Right renal pelvis (tissue), 4 donors: Measurements from ENCODE around the gene CACNA1B. TPM values are rescaled to one million over a fixed set of nuclear protein-coding genes. Genes with fewer than 3 reads are reported as not detected.
"Not testable (repeated sequence)": the region's sequence is repeated elsewhere in the genome, so short reads cannot be mapped to it uniquely, and the experiment has no call there.

Experiments used
- DNase-seq, 4 donors: peaks; one replicate each; pipeline ENCODE4 v3.0.0-alpha.2; 2013; ENCODE audit warnings: low read depth in 4 of 4, low spot score in 3 of 4, missing footprints in 1 of 4
- polyA plus RNA-seq, 4 donors: library from polyadenylated mRNA; unstranded; fragments of 120-200 nt; gene quantifications; one replicate each; pipeline ENCODE4 v1.2.1, GENCODE V29; 2013; ENCODE audit not compliant: insufficient read length in 4 of 4

The CACNA1B gene
- polyA plus RNA-seq, 4 donors = 0.12 to 0.39 (median 0.24) TPM

- DNase-seq = not testable (repeated sequence)
These were observed 7.0 kb downstream of the CACNA1B start for GRCh38 chr9:137884547-137884946.

GRCh38 chr9:137885121-137885520 is 7.5 kb downstream of the CACNA1B start:
- DNase-seq = not testable (repeated sequence)

- not testable (repeated sequence) for DNase-seq
These were observed 11.0 kb downstream of the CACNA1B start for GRCh38 chr9:137888621-137889020.

GRCh38 chr9:137889966-137890365 is 12.4 kb downstream of the CACNA1B start:
- DNase-seq = not testable (repeated sequence)

- DNase-seq = not testable (repeated sequence)
These were observed 13.4 kb downstream of the CACNA1B start for GRCh38 chr9:137890768-137891587.

GRCh38 chr9:137891588-137892423 is 14.2 kb downstream of the CACNA1B start:
- no peak for DNase-seq

- DNase-seq = no peak
These were observed 15.0 kb downstream of the CACNA1B start for GRCh38 chr9:137892424-137893191.

- DNase-seq = no peak
These were observed 16.1 kb downstream of the CACNA1B start for GRCh38 chr9:137893670-137894069.

- no peak for DNase-seq
These were observed 22.2 kb downstream of the CACNA1B start for GRCh38 chr9:137899551-137900360.

- DNase-seq = no peak
These were observed 23.2 kb downstream of the CACNA1B start for GRCh38 chr9:137900584-137901310.

GRCh38 chr9:137902646-137903045 is 25.1 kb downstream of the CACNA1B start:
- no peak for DNase-seq

GRCh38 chr9:137905740-137906139 is 28.2 kb downstream of the CACNA1B start:
- DNase-seq = no peak

- no peak for DNase-seq
These were observed 30.2 kb downstream of the CACNA1B start for GRCh38 chr9:137907776-137908175.

GRCh38 chr9:137912671-137913070 is 35.1 kb downstream of the CACNA1B start:
- no peak for DNase-seq

GRCh38 chr9:137913132-137913531 is 35.5 kb downstream of the CACNA1B start:
- DNase-seq = no peak

- no peak for DNase-seq
These were observed 36.5 kb downstream of the CACNA1B start for GRCh38 chr9:137913771-137914767.

- DNase-seq = no peak
These were observed 39.0 kb downstream of the CACNA1B start for GRCh38 chr9:137916540-137916939.

- DNase-seq = no peak
These were observed 39.5 kb downstream of the CACNA1B start for GRCh38 chr9:137917116-137917515.
